Right hindlimb (tissue), 1 donor: ENCODE results near the gene HSPA1B.
A peak's percentile ranks its signal among the peaks of the same experiment; 100 is the strongest.
"Not testable (repeated sequence)": the region's sequence is repeated elsewhere in the genome, so short reads cannot be mapped to it uniquely, and the experiment has no call there.

Experiments
- DNase-seq: peaks from one replicate; pipeline ENCODE4 v3.0.0-alpha.2; 2018

Gene HSPA1B

DNA sequence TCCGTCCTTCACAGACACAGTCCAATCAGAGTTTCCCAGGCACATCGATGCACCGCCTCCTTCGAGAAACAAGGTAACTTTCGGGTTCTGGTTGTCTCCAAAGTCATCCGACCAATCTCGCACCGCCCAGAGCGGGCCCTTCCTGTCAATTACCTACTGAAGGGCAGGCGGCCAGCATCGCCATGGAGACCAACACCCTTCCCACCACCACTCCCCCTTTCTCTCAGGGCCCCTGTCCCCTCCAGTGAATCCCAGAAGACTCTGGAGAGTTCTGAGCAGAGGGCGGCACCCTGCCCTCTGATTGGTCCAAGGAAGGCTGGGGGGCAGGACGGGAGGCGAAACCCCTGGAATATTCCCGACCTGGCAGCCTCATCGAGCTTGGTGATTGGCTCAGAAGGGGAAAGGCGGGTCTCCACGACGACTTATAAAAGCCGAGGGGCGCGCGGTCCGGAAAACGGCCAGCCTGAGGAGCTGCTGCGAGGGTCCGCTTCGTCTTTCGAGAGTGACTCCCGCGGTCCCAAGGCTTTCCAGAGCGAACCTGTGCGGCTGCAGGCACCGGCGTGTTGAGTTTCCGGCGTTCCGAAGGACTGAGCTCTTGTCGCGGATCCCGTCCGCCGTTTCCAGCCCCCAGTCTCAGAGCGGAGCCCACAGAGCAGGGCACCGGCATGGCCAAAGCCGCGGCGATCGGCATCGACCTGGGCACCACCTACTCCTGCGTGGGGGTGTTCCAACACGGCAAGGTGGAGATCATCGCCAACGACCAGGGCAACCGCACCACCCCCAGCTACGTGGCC is at the start of gene HSPA1B:
TSS of gene HSPA1B (plus strand) at position 453 of the 794 bp plus-strand sequence. CDS start at position 666, 213 bp downstream.
- DNase-seq, result peak; percentile 99

DNA sequence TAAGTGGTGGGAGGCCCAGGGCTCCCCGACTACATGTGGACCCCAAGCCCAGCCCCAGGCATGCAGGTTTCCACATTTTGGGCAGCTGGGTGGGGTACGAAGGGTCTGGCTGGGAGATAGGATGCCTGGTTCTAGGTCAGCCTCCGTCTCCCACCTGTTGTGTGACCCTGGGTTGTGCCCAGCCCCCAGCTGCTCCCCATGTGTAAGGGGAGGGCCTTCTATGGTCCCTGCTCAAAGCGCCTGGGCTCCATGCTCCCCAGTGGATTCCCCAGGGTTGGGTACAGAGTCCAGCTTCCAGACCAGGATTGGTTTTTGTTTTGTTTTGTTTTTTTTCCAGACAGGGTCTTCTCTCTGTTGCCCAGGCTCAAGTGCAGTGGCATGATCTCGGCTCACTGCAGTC is 49.3 kb upstream of the HSPA1B start:
- no peak for DNase-seq

DNA sequence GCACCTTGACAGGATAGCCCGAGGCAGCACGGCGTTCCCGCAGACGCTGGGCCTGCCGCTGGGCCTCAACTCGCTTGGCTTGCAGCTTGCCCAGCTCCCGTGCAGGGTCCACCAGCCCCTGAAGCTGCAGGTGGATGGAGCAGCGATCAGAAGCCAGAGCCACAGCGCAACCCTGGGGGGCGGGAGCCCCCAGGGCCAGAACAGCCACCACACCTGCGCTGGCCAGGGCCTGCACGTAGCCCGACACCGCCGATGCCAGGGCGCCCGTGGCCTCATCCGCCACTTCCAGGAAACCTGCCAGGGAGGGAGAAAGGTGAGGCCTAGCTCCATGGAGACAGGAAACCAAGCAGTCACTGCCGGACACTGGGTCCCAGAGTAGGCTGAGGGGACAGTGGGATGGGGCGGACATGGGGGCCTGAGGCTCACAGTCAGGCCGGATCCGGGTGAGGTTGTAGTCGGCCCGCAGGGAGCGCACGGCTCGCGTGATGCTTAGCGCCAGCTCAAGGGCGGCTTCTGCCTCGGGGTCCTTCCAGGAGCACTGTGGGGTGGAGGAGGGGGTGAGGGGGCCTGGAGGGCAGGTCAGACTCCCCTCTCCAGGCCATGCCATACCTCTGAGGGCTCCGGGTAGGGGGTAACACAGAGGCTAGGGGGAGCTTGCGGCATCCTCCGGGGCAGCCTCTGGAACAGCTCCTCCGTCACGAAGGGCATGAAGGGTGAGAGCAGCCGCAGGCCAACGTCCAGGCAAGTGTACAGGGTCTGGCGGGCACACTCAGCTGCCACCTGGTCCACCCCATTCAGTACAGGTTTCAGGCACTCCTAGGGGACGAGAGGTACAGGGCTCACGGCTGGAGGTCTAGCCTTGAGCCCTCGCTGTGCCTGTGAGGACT is 48.3 kb upstream of the HSPA1B start:
- DNase-seq, result no peak

DNA sequence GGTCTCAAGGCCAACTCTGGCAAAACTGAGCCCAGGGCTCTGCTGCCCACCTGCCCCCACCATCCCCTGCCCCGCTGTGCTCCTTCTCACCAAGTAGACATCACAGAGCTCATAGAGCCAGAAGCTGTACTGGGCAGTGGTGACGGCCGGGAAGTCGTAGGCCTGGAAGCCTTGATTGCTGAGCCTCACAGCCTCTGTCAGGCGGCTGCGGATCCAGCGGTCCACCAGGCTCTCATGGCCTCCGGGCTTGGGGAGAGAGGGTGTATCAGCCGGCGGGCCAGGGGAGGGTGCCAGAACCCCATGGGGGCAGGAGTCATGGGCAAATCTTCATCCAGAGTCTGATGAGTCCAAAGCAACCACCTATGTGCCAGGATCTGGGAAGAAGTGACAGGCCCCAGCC is 47.6 kb upstream of the HSPA1B start:
- DNase-seq, result no peak

DNA sequence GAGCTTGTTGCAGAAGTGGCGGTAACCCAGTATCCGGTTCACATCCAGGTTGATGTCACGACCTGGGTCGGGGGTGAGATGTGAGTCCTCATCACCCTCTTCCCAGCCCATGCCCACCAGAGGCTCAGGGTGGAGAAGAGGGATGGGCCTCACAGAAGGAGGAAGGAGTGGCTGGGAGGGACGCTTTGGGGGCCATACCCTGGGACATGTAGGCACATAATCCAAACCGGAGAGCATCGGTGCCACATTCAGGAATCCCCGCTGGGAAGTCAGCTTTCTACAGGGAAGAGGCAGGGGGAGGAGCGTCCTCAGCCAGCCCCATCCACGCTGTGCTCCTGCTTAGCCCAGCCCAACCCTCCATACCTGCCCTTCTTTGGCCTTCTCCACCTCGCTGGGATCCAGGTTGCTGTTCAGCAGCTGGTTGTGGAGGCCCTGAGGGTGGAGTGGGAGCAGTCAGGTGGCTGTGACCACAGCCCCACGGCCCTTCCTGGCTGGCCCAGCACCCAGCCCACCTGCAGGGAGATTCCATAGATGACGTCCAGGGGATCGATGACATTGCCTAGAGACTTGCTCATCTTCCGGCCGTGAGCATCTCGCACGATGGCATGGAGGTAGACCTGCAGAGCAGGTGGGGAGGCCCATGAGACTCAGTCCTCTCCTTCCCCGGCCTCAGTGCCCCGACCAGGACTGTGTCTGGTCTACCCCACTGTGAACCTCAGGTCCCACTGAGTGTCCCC is 46.9 kb upstream of the HSPA1B start:
- DNase-seq, result no peak

DNA sequence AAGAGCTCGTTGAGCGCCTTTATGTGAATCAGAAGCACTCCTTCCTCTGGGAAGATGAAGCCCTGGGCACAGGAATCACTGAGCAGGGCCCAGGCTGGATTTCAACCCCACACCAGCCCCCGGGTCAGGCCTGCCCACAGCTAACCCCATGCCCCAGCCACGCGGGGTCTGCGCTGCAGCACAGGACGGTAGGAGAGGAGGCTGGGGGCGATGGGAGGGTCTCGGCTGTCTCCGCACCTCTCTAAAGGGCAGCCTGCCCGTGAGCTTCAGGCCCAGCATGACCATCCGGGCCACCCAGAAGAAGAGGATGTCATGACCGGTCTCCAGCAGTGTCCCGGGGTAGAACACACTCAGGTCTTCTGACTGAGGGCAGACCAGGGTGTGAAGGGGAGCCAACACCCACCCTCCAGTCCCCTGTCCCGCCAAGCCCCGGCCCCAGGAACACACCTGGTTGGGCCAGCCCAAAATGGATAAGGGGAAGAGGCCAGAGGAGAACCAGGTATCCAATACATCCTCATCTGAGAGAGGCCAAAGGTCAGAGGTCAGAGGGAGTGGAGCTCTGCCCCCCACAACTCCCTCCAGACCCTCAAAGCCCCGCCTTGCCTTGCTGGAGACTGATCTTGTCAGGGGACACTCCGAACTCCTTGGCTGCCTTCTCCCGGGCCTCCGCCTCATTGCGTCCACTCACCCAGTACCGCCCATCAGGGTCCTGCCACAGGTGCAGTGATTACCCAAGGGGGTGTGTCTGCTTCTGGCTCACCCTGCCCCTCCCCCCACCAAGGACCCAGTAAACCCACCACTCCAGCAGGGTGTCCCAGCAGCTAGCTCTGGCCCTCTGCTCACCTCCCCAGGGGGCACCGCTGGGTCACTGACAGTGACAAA is 46.1 kb upstream of the HSPA1B start:
- DNase-seq, result no peak

DNA sequence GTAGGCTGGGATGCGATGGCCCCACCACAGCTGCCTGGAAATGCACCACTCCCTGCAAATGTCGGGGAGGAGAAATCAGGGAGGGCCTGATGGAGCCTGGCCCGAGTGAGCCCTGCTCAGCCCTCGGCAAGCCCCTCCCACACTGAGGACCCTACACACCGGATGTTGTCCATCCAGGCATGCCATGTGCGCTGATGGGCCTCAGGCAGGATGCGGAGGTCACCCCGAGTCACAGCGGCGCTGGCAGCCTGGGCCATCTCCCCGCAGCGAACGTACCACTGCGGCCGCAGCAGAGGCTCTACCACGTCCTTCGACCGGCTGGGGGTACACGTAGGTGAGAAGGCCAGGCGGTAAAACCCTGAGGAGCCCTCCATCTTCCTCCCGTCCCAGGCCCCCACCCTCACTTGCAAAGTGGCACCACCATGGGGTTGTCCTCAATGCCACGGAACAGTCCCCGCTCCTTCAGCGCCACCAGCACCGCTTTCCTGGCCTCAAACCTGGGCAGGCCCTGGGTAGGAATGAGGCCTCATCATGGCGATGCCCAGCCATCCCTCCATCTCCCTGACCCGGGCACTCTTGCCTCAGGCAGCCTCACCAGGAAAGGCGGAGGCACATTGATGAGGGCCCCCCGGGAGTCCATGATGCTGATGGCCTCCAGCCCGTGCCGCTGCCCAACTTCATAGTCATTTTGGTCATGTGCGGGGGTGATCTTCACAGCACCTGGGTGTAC is 45.2 kb upstream of the HSPA1B start:
- DNase-seq, result no peak

DNA sequence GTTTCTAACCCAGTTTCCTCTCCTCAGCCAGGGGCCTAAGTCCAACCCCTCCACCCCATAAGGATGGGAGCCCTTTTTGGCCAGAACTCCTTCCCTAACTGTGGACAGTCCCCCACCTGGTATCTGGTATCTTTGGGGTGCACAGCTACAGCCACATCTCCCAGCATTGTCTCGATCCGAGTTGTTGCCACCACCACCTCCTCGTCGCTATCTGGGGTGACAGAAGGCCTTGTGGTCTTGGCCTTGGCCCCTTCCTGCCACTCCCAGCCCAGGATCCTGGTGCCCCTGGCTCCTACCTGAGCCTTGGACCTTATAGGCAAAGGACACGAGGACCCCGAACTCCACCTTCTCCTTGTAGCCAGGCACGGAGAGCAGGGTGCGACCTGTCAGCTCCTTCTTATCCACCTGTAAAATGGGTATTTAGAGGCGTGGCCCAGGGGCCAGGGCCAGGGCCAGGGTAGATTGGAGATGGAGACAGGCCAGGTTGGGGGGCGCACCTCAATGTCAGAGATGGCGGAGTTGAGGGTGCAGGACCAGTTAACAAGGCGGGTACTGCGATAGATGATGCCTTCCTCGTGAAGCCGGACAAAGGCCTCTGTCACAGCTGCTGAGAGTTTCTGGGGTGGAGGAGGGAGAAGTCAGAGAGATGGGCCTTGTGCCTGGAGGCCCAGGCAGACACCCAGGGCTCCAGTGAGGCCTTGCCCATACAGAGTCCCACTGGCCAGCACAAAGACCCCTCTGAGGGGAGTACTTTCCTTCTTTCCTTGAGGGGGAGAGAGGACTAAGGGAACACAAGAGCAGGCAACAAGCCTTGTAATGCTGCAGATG is 43.2 kb upstream of the HSPA1B start:
- no peak for DNase-seq

DNA sequence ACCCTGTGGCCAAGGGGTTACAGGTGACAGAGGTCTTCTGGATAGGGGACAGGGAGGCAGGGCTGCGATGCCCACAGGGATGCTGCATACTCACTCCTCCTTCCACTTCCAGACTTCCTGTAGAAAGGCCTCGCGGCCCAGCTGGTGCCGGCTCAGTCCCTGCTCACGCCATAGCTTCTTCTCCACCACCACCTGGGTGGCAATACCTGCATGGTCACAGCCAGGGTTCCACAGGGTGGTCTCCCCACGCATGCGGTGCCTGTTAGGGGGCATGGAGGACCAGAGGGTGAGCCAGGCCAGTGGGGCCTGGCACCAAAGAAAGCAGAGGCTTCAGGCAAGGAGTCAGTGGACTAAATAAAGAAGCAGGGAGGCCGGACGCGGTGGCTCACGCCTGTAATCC is 42.1 kb upstream of the HSPA1B start:
- no peak for DNase-seq

DNA sequence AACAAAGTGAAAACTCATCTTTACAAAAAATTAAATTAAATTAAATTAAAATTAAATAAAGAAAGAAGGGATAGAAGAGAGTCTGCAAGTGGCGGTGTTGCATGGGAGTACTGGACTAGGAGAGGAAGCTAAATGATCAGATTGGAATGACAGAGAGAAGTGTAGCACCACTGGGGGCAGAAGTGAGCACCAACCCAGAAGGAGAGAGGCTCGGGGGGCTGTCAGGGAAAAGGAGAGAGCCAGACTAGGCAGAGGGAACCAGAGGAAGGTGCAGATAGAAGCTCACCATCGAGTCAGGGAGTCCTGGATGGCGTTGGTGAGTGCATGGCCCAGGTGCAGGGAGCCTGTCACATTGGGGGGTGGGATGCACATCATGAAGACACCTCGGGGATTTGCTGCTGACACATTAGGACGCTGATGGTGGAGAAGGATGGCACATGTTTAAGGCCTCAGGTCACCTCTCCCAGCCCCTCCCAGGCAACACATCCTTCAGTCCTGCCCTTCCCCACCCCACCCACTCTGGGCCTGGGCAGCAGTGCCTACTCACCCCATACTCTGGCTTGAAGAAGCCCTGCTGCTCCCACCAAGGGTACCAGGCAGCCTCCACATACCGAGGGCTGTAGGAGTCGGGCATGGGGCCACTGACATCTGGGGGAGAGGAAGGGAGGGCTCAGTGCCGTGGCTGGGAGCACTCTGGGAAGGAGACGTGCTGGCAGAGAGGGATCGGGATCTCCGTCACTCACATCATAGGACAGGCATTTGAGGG is 36.0 kb upstream of the HSPA1B start:
- peak; percentile 74 for DNase-seq

DNA sequence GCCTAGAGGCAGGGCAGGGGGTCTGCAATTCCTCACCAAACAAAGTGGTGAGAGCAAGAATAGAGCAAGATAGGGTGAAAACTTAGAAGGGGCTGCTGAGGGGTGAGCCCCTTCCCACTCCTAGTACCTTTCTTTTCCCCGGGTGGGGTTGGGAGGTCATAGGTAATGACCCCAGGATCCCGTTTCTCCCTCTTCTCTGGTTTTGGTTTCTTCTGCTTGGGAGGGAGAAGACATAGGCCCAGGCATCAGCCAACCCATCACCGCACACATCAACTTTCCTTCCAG is 35.5 kb upstream of the HSPA1B start:
- no peak for DNase-seq

DNA sequence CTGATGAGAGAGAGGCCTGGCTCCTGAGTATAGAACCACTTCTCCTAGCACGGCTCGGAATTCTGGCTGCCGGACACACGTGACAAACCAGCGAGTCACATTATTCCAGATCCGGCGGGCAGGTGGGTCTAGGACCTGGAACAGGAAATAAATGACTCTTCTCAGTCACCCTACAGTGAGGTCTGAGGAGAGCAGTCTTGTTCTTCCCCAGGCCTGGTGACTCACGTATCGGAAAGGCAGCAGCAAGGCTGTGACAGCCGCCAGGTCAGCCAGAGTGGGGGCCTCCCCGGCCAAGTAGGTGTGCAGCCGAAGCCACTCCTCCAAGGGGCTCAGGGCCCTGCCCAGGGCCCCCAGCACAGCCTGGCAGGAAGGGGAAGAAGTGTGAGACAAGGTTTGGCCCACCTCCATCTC is 34.8 kb upstream of the HSPA1B start:
- DNase-seq, result no peak

DNA sequence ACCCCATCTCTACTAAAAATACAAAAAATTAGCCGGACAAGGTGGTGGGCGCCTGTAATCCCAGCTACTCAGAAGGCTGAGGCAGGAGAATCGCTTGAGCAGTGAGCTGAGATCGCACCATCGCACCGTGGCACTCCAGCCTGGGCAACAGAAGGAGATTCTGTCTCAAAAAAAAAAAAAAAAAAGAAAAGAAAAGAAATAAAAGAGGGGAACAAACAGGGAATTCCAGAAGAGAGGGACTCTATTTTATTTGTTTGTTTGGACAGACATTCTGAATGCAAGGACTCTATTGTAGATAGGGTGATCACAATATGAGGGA is 33.7 kb upstream of the HSPA1B start:
- not testable (repeated sequence) for DNase-seq

DNA sequence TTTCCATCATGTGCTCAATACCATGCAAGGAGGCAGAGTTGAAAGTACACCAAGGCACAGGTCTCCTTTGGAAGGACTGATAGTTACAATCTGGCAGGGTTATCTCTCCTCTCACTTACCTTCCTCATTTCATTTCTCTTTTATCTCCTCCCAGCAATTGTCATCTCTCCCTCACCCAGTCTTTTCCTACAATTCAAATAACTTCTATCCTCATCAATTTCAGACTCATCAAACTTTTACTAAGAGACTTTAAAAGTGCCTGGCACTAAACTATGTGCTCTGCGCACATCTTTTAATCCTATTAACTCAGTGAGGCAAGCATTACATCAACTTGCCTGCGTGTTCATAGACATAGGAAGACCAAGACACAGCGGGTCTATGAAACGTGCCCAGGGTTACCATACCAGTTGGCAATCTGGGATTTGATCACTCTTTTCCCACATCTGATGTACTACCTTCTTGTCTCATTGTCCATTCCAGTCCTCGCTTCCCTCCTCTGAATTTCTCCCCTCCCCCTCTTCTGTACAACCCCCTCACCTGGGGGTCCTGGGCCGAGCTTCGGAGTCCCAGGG is 33.2 kb upstream of the HSPA1B start:
- DNase-seq, result no peak

DNA sequence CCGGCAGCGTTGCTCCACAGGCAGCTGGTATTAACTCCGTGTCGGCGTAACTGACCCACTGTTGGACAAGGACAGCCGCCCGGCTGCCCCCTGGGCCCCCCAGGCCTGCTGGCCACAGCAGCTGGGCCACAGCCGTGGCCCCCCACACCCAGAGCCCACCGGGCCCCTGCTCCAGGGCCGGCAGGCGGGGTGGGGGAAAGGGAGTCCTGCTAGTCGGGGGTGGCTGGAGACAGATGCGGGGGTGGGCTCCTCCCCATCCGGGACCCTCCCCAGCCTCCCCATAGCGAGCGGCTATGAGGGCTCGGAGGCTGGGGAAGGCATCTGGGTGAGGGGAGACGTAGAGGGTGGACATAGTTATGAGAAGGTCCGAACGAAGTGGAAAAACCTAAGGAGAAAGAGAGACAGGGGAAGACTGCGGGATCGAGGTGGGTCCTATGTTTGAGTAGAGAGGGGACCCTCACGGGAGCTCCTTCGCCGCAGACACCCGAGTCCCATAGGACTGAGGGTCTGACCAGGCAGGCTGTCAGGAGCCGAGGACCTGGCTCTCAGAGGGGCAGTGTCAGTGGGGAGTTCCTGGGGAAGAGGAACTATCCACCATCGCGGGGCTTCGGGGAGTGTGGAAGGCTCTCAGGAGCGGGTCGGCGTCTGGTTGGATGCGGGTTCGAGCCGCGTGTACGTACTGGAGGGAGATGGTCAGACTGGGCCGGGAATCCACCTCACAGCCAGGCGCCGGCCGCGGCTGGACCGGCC is 32.5 kb upstream of the HSPA1B start:
- DNase-seq, result peak; percentile 55

DNA sequence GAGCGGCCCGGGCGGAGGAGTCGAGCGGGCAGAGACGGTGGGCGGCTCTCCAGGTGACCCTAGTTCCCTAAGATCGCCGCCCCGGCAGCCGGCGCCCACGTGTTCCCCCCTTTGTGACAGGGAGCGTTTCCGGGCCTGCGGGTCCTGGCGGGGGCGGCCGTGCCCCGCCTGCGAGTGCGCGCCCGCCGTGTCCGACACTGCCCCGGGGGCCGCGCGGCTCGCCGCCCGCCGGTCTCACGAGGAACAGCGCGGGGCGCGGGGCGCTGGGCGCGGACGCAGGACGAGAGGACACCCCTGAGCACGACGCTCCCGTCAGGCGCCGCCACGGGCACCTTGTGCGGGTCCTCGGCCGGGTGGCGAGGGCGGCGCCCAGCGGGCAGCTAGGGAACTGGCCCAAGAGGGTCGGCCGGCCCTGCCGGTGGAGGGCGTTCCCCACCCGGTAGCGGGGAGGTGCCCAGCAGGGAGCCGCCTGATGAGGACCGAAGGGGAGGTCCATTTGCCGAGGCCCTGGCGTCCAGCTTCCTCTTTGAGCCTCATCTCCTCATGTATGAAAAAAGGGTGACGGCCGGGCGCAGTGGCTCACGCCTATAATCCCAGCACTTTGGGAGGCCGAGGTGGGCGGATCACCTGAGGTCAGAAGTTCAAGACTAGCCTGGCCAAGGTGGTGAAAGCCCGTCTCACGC is 31.8 kb upstream of the HSPA1B start, which contains the start of gene VARS1:
TSS of gene VARS1 (minus strand) at position 137 of the 683 bp plus-strand sequence. CDS start 535 bp downstream, outside the sequence.
- peak; percentile 90 for DNase-seq

DNA sequence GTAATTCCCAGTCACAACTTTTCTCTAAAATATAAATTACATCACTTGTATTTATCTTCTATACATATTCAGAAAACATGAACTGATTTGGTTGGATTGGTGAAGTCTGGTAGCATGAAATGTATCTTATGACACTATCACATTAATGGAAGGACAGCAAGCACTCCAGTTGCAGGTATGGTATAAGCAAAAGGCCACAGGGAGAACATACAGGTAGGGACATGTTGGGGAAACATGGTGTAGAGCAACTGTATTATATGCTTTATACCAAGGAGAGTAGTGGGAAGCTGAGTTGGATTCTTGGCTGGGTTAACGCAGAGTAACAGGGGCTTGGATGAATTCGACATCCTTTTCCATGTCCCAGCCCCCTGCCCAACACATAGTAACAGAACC is 30.5 kb upstream of the HSPA1B start:
- no peak for DNase-seq

DNA sequence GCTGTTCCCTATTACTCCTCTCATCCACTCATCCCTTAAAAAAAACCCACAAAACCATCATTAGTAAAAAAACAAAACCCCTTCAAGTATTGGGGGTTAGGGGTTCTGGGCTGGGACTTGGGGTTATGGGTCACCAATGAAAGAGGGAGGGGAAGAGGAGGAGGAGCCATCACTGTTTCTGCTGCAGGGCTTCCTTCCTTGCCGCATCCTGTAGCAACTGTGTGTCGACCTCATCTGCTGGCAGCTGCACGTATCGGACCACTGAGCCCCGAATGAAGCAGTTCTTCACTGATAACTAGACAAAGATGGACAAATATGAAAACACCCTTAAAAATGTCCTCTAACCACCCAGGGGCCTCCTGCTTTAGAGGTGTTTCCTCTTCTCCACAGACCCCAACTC is 29.9 kb upstream of the HSPA1B start:
- DNase-seq, result no peak
